Keratinocyte (primary cell): Measurements from ENCODE around the gene RBSN.

Source experiments
- EZH2 ChIP-seq: IDR thresholded peaks from one replicate; pipeline ENCODE4 v1.6.1; 2012; ENCODE audit warnings: inconsistent platforms, mild to moderate bottlenecking, low read length, moderate library complexity
- TF ChIP-seq, protein P1 (sequence below), 3 experiments: IDR thresholded peaks in 1 of 3; conservative IDR thresholded peaks in 1 of 3; optimal IDR thresholded peaks in 1 of 3; 2 replicates in 2 of 3; 3 replicates in 1 of 3; pipeline versions ENCODE3 to v1.5.1; 2011; ENCODE audit warnings: low read length in 3 of 3, mild to moderate bottlenecking in 3 of 3, moderate library complexity in 2 of 3, control low read depth in 1 of 3, inconsistent platforms in 1 of 3; ENCODE audit not compliant: insufficient read depth in 2 of 3; ENCODE audit errors: extremely low read depth in 1 of 3

DNA sequence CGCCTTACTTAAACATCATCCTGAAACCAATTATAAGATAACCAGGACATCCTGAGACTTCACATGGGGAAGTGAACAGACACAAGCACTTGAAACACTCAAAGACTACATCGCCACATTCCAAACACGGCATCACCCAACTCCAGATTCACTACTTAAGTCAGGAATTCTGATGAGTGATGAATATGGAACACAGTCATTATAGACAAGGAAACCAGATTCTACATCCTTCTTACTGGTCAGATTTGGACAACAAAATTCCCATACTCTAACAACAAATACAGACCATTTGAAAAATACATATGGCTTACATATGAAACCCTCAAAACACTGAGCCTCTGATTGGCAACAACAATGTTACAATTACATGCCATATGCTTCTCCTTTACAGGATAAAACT lies 13.1 kb upstream of the RBSN start:
- TF ChIP-seq, protein P1, sequence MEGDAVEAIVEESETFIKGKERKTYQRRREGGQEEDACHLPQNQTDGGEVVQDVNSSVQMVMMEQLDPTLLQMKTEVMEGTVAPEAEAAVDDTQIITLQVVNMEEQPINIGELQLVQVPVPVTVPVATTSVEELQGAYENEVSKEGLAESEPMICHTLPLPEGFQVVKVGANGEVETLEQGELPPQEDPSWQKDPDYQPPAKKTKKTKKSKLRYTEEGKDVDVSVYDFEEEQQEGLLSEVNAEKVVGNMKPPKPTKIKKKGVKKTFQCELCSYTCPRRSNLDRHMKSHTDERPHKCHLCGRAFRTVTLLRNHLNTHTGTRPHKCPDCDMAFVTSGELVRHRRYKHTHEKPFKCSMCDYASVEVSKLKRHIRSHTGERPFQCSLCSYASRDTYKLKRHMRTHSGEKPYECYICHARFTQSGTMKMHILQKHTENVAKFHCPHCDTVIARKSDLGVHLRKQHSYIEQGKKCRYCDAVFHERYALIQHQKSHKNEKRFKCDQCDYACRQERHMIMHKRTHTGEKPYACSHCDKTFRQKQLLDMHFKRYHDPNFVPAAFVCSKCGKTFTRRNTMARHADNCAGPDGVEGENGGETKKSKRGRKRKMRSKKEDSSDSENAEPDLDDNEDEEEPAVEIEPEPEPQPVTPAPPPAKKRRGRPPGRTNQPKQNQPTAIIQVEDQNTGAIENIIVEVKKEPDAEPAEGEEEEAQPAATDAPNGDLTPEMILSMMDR (optimal IDR thresholded peaks at IDR 0.05 in 1 of 3, IDR thresholded peaks at IDR 0.05 in 1 of 3, conservative IDR thresholded peaks at IDR 0.05 in 1 of 3; ENCODE audit: extremely low read depth in 1 of 3, insufficient read depth in 2 of 3, low read length in 3 of 3): no peak
- TF ChIP-seq EZH2: no peak
